Tibial artery (tissue), 4 donors: ENCODE measurements around the gene SDK1.
A peak's percentile ranks its signal among the peaks of the same experiment; 100 is the strongest.

Source experiments
- DNase-seq, 2 donors: peaks; one replicate each; pipeline ENCODE4 v3.0.0-alpha.2; 2019
- H3K27ac ChIP-seq, 2 donors: fragments of 200-600 bp; sonication (generic) in 1 of 2; 1 replicate in 1 of 2; 2 replicates in 1 of 2; pipeline ENCODE4 v1.5.1; 2018 to 2019; ENCODE audit warnings: mild to moderate bottlenecking in 1 of 2
- H3K27me3 ChIP-seq, 2 donors: fragments of 200-600 bp; sonication (generic) in 1 of 2; one replicate each; pipeline versions ENCODE4 v1.5.1 to v1.6.0; 2016 to 2019
- H3K36me3 ChIP-seq, 3 donors: fragments of 200-600 bp; sonication (generic) in 2 of 3; one replicate each; pipeline ENCODE4 v1.5.1; 2016 to 2019; ENCODE audit warnings: mild to moderate bottlenecking in 2 of 3
- H3K4me1 ChIP-seq, 4 donors: fragments of 200-600 bp; sonication (generic) in 2 of 4; 1 replicate in 3 of 4; 2 replicates in 1 of 4; pipeline ENCODE4 v1.5.1; 2016 to 2019
- H3K4me3 ChIP-seq, 2 donors: fragments of 200-600 bp; sonication (generic) in 1 of 2; 1 replicate in 1 of 2; 2 replicates in 1 of 2; pipeline ENCODE4 v1.5.1; 2018 to 2019; ENCODE audit warnings: mild to moderate bottlenecking in 2 of 2
- H3K9me3 ChIP-seq, 3 donors: fragments of 200-600 bp; sonication (generic) in 1 of 3; one replicate each; pipeline ENCODE4 v1.5.1; 2016 to 2019
- intact Hi-C: fragments of 100-400 bp; cut with DNase I; formaldehyde crosslinking; loops from one replicate; pipeline ENCODE4 v1.15.0; 2023; ENCODE audit warnings: low total_unique reads
- TF ChIP-seq, protein P1 (sequence below), 2 experiments: fragments of 200-600 bp in 1 of 2; fragments of 450-650 bp in 1 of 2; IDR thresholded peaks; one replicate each; pipeline ENCODE4 v1.5.1; 2017 to 2019; ENCODE audit warnings: antibody characterized with exemption in 2 of 2, mild to moderate bottlenecking in 1 of 2, moderate library complexity in 1 of 2

Gene SDK1

DNA sequence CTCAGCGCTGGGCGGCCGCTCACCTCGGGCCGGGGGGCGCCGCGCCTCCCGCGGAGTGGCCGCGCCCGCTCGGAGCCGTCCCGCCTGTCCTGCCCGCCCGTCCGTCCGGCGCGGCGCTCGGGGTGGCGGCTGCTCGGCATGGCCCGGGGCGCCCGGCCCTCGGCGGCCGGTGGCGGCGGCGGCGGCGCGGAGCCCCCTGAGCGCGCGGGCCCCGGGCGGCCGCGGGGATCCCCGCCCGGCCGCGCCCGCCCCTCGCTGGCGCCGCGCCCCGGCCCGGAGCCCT, 338 bp downstream of the SDK1 start:
- Histone ChIP-seq H3K4me1 (peaks cover 0 to 41% (median 8%) of the 10 kb centered on the region in 4 donors), H3K27me3 (no peaks in the 10 kb centered on the region), H3K36me3 (no peaks in the 10 kb centered on the region), H3K27ac (peak overlapping the region; percentile 62 to 76), H3K9me3 (no peaks in the 10 kb centered on the region), H3K4me3 (peak overlapping the region; percentile 70 to 78)
- intact Hi-C loops, result loop anchor here (5.0 kb wide), 1 partner anchor 596 kb away; no protein-coding TSS in a partner anchor
- DNase-seq, result no peak
- TF ChIP-seq, protein P1, sequence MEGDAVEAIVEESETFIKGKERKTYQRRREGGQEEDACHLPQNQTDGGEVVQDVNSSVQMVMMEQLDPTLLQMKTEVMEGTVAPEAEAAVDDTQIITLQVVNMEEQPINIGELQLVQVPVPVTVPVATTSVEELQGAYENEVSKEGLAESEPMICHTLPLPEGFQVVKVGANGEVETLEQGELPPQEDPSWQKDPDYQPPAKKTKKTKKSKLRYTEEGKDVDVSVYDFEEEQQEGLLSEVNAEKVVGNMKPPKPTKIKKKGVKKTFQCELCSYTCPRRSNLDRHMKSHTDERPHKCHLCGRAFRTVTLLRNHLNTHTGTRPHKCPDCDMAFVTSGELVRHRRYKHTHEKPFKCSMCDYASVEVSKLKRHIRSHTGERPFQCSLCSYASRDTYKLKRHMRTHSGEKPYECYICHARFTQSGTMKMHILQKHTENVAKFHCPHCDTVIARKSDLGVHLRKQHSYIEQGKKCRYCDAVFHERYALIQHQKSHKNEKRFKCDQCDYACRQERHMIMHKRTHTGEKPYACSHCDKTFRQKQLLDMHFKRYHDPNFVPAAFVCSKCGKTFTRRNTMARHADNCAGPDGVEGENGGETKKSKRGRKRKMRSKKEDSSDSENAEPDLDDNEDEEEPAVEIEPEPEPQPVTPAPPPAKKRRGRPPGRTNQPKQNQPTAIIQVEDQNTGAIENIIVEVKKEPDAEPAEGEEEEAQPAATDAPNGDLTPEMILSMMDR (IDR thresholded peaks at IDR 0.05), result no peak

DNA sequence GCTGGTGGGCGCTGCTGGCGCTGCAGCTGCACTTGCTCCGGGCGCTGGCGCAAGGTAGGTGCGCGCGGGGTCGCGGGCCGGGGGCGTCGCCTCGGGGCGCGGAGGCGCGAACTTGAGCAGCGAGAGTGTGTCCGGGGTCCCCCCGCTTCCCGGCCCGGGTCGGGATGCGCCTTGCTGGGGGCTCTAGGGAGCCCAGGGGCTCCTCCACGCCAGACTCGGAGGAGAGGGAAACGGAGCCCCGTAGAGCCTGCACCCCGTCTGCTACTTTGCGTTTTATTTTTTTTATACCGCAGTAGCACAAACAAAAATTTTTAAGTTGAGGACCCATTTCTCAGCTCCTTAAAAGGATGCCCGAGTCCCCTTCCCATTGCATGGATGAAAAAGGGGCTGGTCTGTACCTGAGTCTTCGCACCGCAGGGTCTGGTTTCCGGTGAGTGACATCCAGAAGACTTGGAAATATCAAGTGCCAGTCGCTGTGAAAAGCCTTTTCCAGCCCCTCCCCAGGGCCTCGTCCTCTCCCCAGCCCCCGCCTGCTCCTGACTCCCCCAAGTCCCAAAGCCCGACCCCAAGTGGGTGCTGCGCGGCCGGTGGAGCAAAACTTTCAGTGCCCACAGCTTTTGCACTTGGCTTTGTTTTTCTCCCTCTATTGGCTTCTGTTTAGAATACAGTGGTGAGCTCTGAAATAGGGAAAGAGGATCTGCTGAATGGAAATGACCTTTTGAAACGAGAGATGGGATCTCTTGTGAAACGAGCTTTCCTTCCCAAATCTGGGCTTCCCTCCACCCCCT, 973 bp downstream of the SDK1 start:
- peak overlapping the region; percentile 70 to 78 for H3K4me3 ChIP-seq
- TF ChIP-seq, protein P1 (IDR thresholded peaks at IDR 0.05), result peak; percentile 33
- H3K9me3 ChIP-seq, result no peaks in the 10 kb centered on the region
- no peaks in the 10 kb centered on the region for H3K27me3 ChIP-seq
- H3K27ac ChIP-seq, result peak overlapping the region; percentile 80 to 82
- peaks cover 0 to 46% (median 8%) of the 10 kb centered on the region in 4 donors for H3K4me1 ChIP-seq
- peak in 1 of 2 donors; percentile 70 for DNase-seq
- intact Hi-C loops, result loop anchor here (5.0 kb wide), 1 partner anchor 595 kb away; no protein-coding TSS in a partner anchor
- no peaks in the 10 kb centered on the region for H3K36me3 ChIP-seq

DNA sequence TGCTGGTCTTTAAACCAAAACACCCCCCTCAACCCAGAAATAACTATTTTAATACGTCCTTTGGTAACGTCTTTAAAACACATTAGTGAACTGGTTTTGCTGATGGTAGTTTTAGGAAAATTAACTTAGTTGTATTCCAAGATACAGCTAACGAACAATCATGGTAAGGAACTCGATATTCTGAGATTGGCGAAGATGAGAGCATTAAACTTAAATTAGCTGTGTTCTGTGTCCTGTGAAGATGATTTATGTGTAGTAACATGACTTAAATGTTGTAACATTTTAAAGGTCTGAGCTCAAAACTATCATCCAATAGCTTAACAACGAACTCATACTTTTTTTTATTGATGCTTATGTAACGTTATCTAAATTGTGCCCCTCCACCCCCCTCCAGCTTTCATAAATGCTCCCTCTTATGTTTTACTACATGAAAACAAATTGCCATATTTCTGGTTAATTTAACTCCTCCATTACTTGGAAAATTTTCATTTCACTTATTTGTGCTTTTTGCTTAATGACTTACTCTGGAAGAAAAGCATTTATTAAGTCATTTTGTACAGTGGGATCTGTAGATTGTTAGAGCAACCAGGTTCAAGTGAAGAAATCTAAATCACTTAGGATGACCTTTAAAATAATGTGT, 1.7 kb downstream of the SDK1 start:
- H3K9me3 ChIP-seq, result no peaks in the 10 kb centered on the region
- H3K4me1 ChIP-seq, result peaks cover 0 to 54% (median 10%) of the 10 kb centered on the region in 4 donors
- TF ChIP-seq, protein P1 (IDR thresholded peaks at IDR 0.05), result no peak
- peak overlapping the region; percentile 80 to 82 for H3K27ac ChIP-seq
- no peaks in the 10 kb centered on the region for H3K36me3 ChIP-seq
- no peak for DNase-seq
- no peaks in the 10 kb centered on the region for H3K27me3 ChIP-seq
- H3K4me3 ChIP-seq, result peak overlapping the region; percentile 70 to 78
- intact Hi-C loops, result loop anchor here (5.0 kb wide), 1 partner anchor 594 kb away; no protein-coding TSS in a partner anchor

DNA sequence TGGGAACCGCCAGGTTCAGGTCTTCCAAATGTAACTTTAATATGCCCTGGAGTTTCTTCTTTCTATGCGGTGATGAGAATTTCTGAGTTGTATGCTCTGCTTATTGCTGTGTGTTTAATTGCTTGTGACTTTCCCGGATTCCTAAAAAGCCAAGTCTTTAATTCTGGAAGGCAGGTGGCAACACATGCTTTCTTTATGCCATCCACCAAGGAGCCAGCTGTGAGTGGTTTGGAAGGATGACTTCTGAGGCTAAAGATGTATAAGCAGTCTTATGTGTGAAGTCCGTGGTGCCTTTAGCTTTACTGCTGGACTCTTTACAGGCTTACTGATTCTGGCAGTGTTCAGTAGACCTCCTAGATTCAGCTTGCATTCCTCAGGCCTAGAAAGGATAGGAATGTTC, 3.1 kb downstream of the SDK1 start:
- Histone ChIP-seq H3K36me3 (no peaks in the 10 kb centered on the region), H3K9me3 (no peaks in the 10 kb centered on the region), H3K27me3 (no peaks in the 10 kb centered on the region), H3K4me1 (peaks cover 0 to 67% (median 10%) of the 10 kb centered on the region in 4 donors), H3K27ac (peak overlapping the region; percentile 56 to 82), H3K4me3 (no peak overlapping the region)
- TF ChIP-seq, protein P1 (IDR thresholded peaks at IDR 0.05), result no peak
- DNase-seq, result no peak
- intact Hi-C loops, result loop anchor here (5.0 kb wide), 1 partner anchor 593 kb away; no protein-coding TSS in a partner anchor

DNA sequence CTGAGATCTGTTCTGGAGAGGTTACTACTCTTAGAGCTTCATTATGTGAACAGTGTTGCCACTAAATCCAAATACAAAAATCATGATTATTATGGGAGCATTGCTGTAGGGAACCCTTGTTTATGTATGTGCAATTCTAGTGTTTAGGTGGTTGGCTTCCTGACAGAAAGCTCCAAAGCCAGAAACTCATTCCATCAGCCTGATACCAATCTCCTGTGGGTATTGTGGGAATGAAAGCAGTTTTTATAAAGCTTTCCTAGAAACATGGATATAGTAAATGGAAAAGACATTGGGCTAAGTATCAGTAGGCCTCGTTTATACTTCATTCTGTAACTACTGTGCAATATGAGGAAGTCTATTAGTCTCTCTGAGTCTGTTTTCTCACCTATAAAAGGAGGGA, 6.4 kb downstream of the SDK1 start:
- DNase-seq, result no peak
- intact Hi-C loops, result no loop called here
- H3K4me1 ChIP-seq, result peaks cover 0 to 80% (median 7%) of the 10 kb centered on the region in 4 donors

More for the DNA sequence above, 6.4 kb downstream of the SDK1 start:
- TF ChIP-seq, protein P1 (IDR thresholded peaks at IDR 0.05), result no peak
- H3K27me3 ChIP-seq, result no peaks in the 10 kb centered on the region
- no peak overlapping the region for H3K4me3 ChIP-seq
- no peaks in the 10 kb centered on the region for H3K36me3 ChIP-seq
- no peaks in the 10 kb centered on the region for H3K9me3 ChIP-seq
- H3K27ac ChIP-seq, result peak overlapping the region; percentile 56 to 82
